ENCODE measurements around the gene CFC1B. TPM values are rescaled to one million over a fixed set of nuclear protein-coding genes. Genes with fewer than 3 reads are reported as not detected.
"Not testable (repeated sequence)": the region's sequence is repeated elsewhere in the genome, so short reads cannot be mapped to it uniquely, and the experiment has no call there.

Gene CFC1B
- total RNA-seq (2014; rRNA removed; shearing (Covaris generic)): not detected in 2 replicates

DNA sequence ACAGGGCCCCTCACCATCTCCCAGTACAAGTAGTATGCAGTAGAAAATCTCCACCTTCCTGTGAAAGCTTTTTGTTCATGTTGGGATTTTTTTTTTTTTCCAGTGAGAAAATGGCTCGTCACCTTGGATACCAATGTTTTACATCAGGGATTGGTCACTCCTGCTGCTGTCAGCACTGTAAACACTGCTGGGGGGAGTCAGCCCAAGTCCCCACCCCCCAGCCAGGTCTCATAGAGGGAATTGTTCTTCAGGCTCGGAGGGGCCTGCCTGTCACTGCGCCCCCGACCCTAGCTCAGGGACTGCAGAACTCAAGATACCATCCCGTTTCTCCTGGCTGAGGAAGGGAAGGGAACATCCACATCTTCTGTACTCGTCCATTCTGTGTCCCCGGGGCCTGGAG lies at the start of gene CFC1B:
Gene CFC1B, plus strand, starts transcription at position 231 of the 400 bp plus-strand sequence. CDS start 263 bp downstream, outside the sequence.
- not testable (repeated sequence) for DNase-seq (ENCODE audit: low read depth in 1 of 2, low spot score in 2 of 2); H3K27me3 ChIP-seq (replicated peaks); H3K27ac ChIP-seq; H3K36me3 ChIP-seq; H3K9me3 ChIP-seq (replicated peaks); H3K4me1 ChIP-seq (replicated peaks); H3K4me3 ChIP-seq

DNA sequence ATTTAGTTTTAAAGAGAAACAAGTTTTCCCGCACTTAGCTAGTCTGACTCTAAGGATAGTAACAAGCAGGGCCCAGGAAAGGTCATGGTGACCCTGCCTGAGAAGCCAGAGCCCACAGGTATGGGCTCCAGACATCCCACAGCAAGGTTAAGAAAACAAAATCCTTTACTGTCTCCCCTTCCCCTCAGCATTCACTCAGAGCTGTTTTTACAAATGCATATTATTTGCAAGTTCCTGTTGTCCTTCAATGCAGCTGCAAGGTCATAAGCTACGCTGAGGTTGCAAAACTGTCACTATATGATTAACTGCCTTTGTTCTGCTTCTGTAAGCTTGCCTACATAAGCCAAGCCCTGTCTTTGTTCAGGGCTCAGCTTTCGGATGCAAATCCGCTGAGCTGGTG lies 29.9 kb upstream of the CFC1B start:
- H3K27ac ChIP-seq; H3K36me3 ChIP-seq; H3K4me1 ChIP-seq (replicated peaks); H3K9me3 ChIP-seq (replicated peaks); H3K4me3 ChIP-seq; H3K27me3 ChIP-seq (replicated peaks); DNase-seq (ENCODE audit: low read depth in 1 of 2, low spot score in 2 of 2): not testable (repeated sequence)

DNA sequence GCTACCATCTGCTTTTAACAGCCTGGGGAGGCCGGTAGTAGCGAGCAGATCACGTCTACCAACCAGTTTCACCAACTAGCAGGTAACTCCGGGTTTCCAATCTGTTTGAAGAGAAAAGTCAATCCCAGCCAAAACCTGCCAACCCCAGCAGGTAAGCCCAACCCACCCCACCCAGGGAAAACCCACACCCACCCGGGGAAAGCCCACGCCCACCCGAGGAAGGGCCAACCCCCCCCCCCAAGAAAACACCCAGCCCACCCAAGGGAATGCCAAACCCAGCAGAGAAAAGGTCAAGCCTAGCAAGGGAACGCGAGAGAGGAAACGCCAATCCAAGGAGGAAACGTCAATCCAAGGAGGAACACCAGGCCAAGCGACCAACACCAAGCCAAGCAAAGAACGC lies 11.8 kb upstream of the CFC1B start, which contains the start of gene POTEI:
Gene POTEI, minus strand, starts transcription at position 101 of the 400 bp plus-strand sequence. Its CDS starts 93 bp downstream, at position 8.
- H3K27ac ChIP-seq: not testable (repeated sequence)

DNA sequence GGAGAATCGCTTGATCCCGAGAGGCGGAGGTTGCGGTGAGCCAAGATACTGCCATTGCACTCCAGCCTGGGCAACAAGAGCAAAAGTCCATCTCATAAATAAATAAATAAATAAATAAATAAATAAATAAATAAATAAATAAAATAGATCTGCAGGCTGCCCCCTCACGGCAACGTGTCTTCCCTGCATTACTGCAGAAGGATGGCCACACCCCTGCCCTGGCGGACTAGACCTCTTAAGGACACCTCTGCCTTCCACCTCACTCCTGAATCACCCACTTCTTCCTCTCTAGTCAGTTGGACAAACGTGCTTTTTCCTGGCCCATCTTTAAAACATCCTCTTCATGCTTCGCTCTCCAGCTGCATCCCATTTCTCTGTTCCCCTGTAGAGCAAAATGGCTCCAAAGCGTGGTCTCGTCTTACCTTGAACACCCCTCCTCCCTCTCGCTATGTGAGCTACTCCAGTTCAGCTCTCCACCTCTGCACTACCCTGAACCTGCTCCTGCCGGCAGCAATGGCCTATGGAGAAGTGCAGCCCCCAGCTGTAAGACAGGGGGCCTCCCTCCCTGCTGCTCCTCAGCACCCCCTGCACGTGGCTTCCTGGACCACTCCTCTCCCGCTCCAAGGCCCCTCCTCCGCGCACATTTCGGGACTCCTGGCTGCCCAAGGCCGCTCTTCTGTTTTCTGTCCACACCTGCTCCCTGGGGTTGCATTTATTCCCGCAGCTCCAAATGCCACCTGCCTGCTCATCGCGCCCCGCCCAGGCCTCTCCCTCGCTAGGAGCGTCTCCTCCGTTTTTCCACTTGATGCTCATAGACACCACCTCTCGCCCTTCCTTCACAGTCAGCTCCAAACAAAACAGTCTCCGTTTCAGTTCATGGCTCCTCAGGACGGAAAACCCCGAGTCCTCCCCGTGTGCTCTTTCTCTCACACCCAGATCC lies 9.9 kb upstream of the CFC1B start:
- DNase-seq (ENCODE audit: low read depth in 1 of 2, low spot score in 2 of 2); H3K27me3 ChIP-seq (replicated peaks); H3K27ac ChIP-seq; H3K4me3 ChIP-seq; H3K4me1 ChIP-seq (replicated peaks); H3K36me3 ChIP-seq; H3K9me3 ChIP-seq (replicated peaks): not testable (repeated sequence)

More for the DNA sequence above, 11.8 kb upstream of the CFC1B start, which contains the start of gene POTEI:
- H3K4me3 ChIP-seq; H3K9me3 ChIP-seq (replicated peaks); DNase-seq (ENCODE audit: low read depth in 1 of 2, low spot score in 2 of 2); H3K4me1 ChIP-seq (replicated peaks); H3K27me3 ChIP-seq (replicated peaks); H3K36me3 ChIP-seq: not testable (repeated sequence)

DNA sequence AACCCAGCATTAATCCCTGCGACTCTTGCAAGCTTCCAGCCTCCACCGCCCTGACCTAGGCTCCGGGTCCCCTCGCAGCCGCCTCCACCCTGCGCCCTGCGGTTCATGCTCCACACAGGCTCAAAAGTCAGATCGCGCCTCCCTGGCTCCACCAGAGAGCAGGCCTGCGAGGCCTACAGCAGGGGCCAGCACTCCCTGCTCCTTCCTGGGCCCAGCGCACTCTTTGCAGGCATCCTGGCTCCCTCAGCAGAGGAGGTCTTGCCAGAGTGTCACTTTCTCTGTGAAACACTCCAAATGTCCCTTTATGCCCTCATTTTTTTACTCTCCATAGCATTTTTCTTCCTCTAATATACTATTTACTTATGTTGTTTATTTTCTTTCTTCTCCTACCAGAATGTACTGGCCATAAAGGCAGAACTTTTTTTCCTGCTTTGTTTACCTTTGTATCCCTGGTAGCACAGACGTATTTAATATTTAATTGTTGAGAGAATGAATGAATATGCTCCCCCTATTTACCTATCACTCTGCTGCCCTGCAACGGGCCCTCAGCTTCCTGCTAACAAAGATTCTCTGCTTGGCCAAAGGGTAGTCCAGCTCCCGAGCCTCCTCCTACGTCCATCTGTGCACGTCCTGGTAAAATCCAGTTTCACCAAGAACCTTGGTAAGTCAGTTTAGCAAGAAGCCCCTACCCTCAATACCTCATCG lies 9.1 kb upstream of the CFC1B start:
- not testable (repeated sequence) for H3K9me3 ChIP-seq (replicated peaks); H3K4me3 ChIP-seq; H3K27me3 ChIP-seq (replicated peaks); DNase-seq (ENCODE audit: low read depth in 1 of 2, low spot score in 2 of 2); H3K4me1 ChIP-seq (replicated peaks); H3K36me3 ChIP-seq; H3K27ac ChIP-seq

DNA sequence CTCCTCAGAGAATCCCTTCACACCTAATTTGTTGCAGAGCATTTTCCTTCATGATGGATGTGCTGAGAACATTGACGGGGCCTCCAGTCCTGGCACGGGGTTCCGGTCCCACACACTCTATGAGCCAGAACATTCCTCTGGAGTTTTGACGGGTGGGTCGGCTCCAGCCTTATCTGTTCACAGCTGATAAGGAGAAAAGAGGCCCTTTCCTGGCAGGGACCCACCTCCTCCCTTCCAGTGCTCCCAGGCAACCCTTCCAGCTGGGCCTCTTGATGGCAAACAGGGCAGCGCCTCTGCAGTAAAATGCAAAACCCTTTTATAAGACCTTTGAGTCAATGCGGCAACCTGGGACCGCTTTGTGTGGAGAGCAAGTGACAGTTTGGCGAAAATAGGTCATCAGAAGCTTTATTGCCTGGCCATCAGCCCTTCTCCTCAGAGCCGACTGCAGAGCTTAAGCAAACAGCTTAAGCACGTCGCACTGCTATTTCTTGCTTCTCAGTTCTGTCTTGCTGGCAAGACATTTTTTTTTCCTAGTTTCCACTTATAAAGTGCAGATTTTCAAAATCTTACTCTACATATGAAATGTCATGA lies 2.4 kb upstream of the CFC1B start:
- H3K27ac ChIP-seq; H3K27me3 ChIP-seq (replicated peaks); H3K4me3 ChIP-seq; H3K4me1 ChIP-seq (replicated peaks); H3K9me3 ChIP-seq (replicated peaks); DNase-seq (ENCODE audit: low read depth in 1 of 2, low spot score in 2 of 2); H3K36me3 ChIP-seq: not testable (repeated sequence)

DNA sequence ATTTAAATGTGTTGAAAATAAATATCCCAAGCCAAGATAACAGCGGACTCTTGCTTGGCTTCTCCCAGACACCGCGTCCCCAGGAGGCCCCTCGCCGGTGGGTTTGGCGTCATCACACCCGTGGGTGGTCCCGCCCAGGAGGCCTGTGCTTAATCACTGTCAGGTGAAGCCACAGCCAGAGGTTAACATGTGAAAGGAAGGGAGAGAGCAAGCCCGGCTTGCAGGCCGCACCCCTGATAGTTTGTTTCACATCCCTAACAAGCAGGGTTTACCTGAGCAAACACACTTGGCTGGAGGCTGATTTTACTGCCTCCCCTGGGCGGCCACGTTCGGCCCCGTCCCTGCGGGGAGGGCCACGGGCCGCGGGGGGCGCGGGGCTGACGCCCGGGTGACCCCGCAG lies 1.4 kb downstream of the CFC1B start:
- H3K27me3 ChIP-seq (replicated peaks); H3K4me3 ChIP-seq; H3K27ac ChIP-seq; DNase-seq (ENCODE audit: low read depth in 1 of 2, low spot score in 2 of 2); H3K36me3 ChIP-seq; H3K4me1 ChIP-seq (replicated peaks); H3K9me3 ChIP-seq (replicated peaks): not testable (repeated sequence)

DNA sequence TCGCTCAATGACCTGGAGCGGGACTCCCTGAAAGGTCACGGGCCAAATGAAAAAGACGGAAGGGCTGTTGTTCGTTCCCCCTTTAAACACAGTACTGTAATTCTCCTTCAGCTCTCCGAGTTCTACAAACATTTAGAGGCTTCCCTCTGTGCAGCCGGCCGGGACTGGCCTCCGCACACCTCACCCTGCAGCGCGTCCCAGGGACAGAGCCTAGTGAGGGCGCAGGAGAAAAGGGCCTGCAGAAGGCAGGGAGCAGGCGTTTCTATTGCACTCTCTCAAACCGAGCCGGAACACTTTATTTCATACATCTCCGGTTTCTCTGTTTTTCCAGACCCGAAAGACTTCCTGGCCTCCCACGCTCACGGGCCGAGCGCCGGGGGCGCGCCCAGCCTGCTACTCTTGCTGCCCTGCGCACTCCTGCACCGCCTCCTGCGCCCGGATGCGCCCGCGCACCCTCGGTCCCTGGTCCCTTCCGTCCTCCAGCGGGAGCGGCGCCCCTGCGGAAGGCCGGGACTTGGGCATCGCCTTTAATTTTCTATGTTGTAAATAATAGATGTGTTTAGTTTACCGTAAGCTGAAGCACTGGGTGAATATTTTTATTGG lies 6.4 kb downstream of the CFC1B start:
- not testable (repeated sequence) for H3K27me3 ChIP-seq (replicated peaks); H3K9me3 ChIP-seq (replicated peaks); H3K4me3 ChIP-seq; H3K27ac ChIP-seq; DNase-seq (ENCODE audit: low read depth in 1 of 2, low spot score in 2 of 2); H3K36me3 ChIP-seq; H3K4me1 ChIP-seq (replicated peaks)

DNA sequence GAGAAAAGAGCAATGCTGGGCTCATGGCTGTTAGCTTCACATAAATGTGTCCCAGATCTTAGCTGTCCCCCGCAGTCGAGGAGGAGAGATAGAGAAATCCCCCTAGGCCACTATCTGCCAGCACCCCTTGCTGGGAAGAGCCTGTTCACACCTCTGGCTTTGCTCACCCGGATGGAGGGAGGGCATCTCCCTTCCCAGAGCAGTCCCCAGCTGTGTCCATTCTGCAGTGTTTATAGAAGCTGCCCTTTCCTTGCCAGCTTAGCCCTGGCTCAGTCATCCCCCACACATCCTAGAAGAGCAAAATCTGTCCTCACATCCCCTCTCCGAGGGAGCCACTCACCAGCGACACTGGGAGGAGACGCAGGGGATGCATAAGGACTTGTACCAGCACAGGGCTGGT lies 8.5 kb downstream of the CFC1B start:
- not testable (repeated sequence) for H3K36me3 ChIP-seq; H3K9me3 ChIP-seq (replicated peaks); H3K27me3 ChIP-seq (replicated peaks); H3K4me1 ChIP-seq (replicated peaks); H3K27ac ChIP-seq; H3K4me3 ChIP-seq; DNase-seq (ENCODE audit: low read depth in 1 of 2, low spot score in 2 of 2)

DNA sequence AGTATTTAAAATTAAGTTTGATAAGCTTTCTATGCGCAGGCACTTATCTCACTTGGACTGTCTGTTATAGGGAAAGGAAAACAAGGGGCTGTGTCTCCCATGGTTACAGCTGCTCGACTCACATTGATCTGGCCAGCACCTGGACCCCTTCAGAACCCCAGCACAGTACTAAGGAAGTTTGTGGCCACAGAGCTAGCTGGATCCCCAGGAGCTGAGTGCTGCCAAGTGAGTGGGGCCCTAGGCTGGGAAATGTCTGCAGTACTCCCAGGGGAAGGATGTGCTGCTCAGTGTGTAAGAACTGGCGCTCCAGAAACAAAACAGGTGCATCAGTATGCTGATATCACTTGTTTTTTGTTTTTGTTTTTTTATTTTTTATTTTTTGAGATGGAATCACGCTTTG lies 9.2 kb downstream of the CFC1B start:
- not testable (repeated sequence) for H3K36me3 ChIP-seq; H3K4me3 ChIP-seq; H3K4me1 ChIP-seq (replicated peaks); H3K27ac ChIP-seq; H3K27me3 ChIP-seq (replicated peaks); H3K9me3 ChIP-seq (replicated peaks); DNase-seq (ENCODE audit: low read depth in 1 of 2, low spot score in 2 of 2)

DNA sequence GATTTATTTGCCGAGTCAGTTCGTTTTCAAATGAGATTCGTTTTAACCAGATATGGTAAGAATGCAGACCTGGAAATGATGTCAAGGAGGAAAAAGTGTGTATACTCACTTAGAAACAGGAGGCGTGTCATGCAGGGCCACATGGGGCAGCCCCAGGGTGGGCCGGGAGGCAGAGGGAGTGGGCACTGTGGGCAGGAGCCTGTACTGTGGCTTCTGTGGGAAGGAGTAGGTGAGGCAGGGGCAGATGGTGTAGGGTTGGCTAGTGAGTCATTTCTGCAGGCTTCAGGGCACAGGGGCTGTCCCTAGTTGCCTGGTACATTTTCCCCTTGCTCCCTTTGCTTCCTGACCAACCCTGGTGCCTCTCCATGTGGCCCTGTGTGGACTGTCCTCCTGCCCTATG lies 10.2 kb downstream of the CFC1B start:
- H3K9me3 ChIP-seq (replicated peaks); H3K36me3 ChIP-seq: not testable (repeated sequence)

DNA sequence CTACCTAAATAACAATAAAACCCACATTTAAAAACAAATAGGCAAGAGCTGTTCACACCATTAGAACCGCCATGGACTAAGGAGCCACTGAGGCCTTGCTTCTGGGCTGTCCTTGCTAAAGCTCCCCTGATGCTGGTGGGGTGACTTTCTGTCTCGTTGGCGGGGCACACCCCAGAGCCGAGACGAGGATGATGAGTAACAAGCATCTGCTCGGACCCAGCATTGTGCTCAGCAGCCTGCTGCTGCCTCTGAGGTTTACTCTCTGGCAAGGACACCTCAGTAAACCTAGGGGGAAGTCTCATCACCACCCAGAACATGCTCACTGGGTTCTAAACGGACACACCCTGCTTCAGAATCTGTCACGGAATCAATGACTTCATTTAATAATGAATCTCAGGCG lies 10.7 kb downstream of the CFC1B start:
- H3K36me3 ChIP-seq; H3K4me1 ChIP-seq (replicated peaks); H3K27me3 ChIP-seq (replicated peaks); H3K27ac ChIP-seq; H3K4me3 ChIP-seq; H3K9me3 ChIP-seq (replicated peaks); DNase-seq (ENCODE audit: low read depth in 1 of 2, low spot score in 2 of 2): not testable (repeated sequence)

More for the DNA sequence above, 10.2 kb downstream of the CFC1B start:
- H3K27ac ChIP-seq; H3K4me1 ChIP-seq (replicated peaks); H3K27me3 ChIP-seq (replicated peaks); H3K4me3 ChIP-seq; DNase-seq (ENCODE audit: low read depth in 1 of 2, low spot score in 2 of 2): not testable (repeated sequence)

DNA sequence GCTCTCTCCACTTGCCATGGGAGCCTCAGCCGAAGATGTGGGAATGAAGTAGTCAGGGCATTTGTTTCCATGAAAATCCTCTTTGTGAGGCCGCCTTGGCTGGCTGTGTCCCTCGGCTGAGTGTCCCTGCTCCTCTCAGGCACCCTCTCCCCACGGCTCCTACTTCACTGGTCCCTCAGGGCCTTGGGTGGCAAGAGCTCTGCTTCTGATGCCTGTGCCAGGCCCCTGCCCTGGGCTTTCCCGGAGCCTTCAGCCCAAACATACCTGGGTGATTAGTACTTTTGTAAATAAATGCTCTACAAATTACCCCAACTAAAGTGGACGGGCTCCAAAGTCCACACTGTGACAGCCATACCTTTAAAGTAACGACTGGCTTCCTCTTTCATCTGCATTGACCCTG lies 15.6 kb downstream of the CFC1B start:
- not testable (repeated sequence) for H3K4me3 ChIP-seq; H3K4me1 ChIP-seq (replicated peaks); DNase-seq (ENCODE audit: low read depth in 1 of 2, low spot score in 2 of 2); H3K36me3 ChIP-seq; H3K27me3 ChIP-seq (replicated peaks); H3K9me3 ChIP-seq (replicated peaks); H3K27ac ChIP-seq

DNA sequence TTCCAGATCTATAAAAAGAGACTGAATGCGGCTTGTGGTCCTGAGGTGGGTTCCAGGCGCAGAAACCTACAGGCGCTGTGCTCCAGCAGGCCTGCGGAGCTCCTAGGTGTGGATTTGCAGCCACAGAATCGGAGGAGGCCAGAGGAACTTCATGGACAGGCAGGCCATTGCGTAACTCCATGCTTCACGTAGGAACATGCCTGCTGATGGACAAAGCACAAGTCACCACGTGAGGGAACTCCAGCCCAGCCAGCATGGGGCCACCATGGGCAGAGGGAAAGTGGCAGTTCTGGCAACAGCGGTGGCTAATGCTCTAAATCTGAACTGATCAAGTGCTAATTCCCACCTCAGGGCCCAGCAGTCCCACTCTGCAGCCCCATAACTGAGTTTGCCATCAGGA lies 17.2 kb downstream of the CFC1B start:
- not testable (repeated sequence) for DNase-seq (ENCODE audit: low read depth in 1 of 2, low spot score in 2 of 2); H3K27me3 ChIP-seq (replicated peaks); H3K27ac ChIP-seq; H3K36me3 ChIP-seq; H3K4me3 ChIP-seq; H3K9me3 ChIP-seq (replicated peaks); H3K4me1 ChIP-seq (replicated peaks)
